HG02943 (cell line): ENCODE results near the gene PAQR3.

Experiments used
- ATAC-seq: cut with Tn5 transposase; IDR thresholded peaks from one replicate; pipeline ENCODE4 v1.9.1; 2021; ENCODE audit warnings: mild to moderate bottlenecking, low read depth, moderate library complexity; ENCODE audit not compliant: unreplicated experiment

Gene PAQR3

GRCh38 chr4:78938868-78939666 lies at the start of gene PAQR3:
TSS of gene PAQR3 (minus strand) at chr4:78939438. CDS start at chr4:78939224, 214 bp downstream.
- ATAC-seq: peak; percentile 91

GRCh38 chr4:78987683-78988082 lies 48.4 kb upstream of the PAQR3 start:
- ATAC-seq: no peak

- no peak for ATAC-seq
Measured at GRCh38 chr4:78984593-78984992, 45.4 kb upstream of the PAQR3 start.

- ATAC-seq: no peak
Measured at GRCh38 chr4:78975865-78976264, 36.6 kb upstream of the PAQR3 start.

- ATAC-seq: no peak
Measured at GRCh38 chr4:78971776-78972175, 32.5 kb upstream of the PAQR3 start.

- ATAC-seq: no peak
Measured at GRCh38 chr4:78971326-78971725, 32.1 kb upstream of the PAQR3 start.

GRCh38 chr4:78962597-78963115 lies 23.4 kb upstream of the PAQR3 start:
- no peak for ATAC-seq

GRCh38 chr4:78960926-78961325 lies 21.7 kb upstream of the PAQR3 start:
- ATAC-seq: no peak

GRCh38 chr4:78956975-78957374 lies 17.7 kb upstream of the PAQR3 start:
- ATAC-seq: no peak

- no peak for ATAC-seq
Measured at GRCh38 chr4:78953769-78954666, 14.8 kb upstream of the PAQR3 start.

GRCh38 chr4:78953231-78953630 lies 14.0 kb upstream of the PAQR3 start:
- ATAC-seq: no peak

- ATAC-seq: peak; percentile 81
Measured at GRCh38 chr4:78951862-78952472, 12.7 kb upstream of the PAQR3 start.

GRCh38 chr4:78949735-78950134 lies 10.5 kb upstream of the PAQR3 start:
- ATAC-seq: no peak

GRCh38 chr4:78945651-78946179 lies 6.5 kb upstream of the PAQR3 start:
- no peak for ATAC-seq

GRCh38 chr4:78944381-78944780 lies 5.1 kb upstream of the PAQR3 start:
- ATAC-seq: no peak

GRCh38 chr4:78940752-78941151 lies 1.5 kb upstream of the PAQR3 start:
- no peak for ATAC-seq

- peak; percentile 31 for ATAC-seq
Measured at GRCh38 chr4:78939667-78940008, 400 bp upstream of the PAQR3 start.

GRCh38 chr4:78938474-78938867 lies 767 bp downstream of the PAQR3 start:
- ATAC-seq: no peak

GRCh38 chr4:78937837-78938236 lies 1.4 kb downstream of the PAQR3 start:
- no peak for ATAC-seq

- ATAC-seq: no peak
Measured at GRCh38 chr4:78936989-78937388, 2.2 kb downstream of the PAQR3 start.
